Left renal cortex interstitium (tissue), 4 donors: Measurements from ENCODE around the gene LRRN4CL. TPM values are rescaled to one million over a fixed set of nuclear protein-coding genes. Genes with fewer than 3 reads are reported as not detected.
"Not testable (repeated sequence)": the region's sequence is repeated elsewhere in the genome, so short reads cannot be mapped to it uniquely, and the experiment has no call there.

Experiments used
- DNase-seq, 4 donors: peaks; one replicate each; pipeline ENCODE4 v3.0.0-alpha.2; 2013; ENCODE audit warnings: low read depth in 4 of 4, low spot score in 2 of 4, missing footprints in 1 of 4
- polyA plus RNA-seq, 4 donors: library from polyadenylated mRNA; unstranded; fragments of 120-200 nt; gene quantifications; one replicate each; pipeline ENCODE4 v1.2.1, GENCODE V29; 2013; ENCODE audit not compliant: insufficient read length in 4 of 4

The LRRN4CL gene
- polyA plus RNA-seq, 4 donors, result 0.99 to 1.3 (median 1.1) TPM

DNA sequence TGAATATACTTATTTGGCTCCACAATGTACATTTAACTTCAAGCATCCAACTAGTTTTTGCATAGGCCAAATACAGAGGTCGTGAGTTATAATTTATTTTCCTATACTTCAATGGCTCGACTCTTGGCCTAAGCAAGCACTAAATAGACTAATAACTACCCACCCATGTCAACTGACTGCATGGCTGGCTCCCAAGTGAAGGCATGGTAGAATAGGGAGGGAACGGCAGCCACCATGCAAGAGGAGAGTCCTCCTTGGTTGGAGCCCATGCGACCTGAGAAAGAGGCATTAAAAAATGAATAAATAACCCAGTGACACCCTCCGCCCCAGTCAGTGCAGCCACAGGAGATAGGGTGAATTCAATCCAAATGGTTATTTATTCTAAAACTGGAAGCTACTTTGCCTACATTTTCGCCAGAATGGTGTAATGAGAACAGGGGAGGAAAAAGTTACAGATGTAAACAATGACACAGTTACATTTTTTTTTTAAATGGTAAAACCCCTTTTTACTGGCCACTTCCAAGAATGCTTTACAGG is 23.0 kb upstream of the LRRN4CL start:
- DNase-seq, result no peak

DNA sequence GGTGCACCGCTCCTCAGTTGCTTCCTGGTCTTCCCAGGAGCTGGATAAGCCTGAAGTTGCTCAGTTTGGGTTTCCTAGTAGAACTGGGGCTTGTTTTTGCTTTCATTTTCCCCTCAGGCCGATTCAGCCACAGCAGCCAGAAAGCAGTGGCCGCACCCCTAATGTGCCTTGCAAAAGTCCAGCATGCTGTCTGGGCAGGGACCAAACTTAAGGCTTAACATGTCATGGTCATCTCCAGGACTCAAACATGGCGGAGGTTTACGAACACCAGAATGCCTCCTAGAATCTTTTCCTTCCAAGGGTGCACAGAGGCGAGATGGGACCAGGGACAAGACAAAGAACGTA is 20.6 kb upstream of the LRRN4CL start:
- DNase-seq, result no peak

DNA sequence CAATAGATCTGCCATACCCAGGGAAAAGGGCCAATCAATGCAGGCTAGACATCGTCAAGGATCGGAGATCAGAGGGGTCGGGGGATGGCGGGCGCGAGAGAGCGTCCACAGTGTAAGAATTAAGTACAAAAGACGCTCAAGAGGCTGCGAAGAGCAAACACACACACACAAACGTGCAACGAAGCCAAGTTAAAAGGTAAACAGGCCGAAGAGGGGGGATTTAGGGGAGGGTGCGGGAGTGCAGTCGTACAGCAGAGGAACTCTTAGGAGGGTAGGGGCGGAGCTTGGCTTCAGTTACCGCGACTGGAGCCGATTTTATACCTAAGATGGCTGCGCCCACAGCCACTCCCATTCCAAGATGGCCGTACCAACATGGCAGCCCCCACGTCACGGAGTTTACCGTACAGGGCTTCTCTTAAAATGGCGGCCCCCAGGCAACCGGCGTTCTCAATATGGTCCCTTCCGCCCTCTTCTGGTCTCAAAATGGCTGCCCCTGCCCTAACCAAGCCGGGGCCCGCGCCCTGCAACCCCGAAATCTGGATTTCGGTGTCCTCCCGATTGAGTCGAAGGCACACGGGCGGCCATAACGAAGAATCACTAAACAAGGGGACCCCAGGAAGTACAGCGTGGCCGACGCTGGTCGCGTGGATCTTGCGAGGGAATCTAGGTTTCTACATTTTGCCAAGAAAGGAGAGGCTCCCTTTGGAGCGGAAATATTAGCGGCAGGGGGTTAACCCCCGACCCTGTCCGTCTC is 20.1 kb upstream of the LRRN4CL start:
- peak; percentile 90 to 98 (median 94) for DNase-seq

DNA sequence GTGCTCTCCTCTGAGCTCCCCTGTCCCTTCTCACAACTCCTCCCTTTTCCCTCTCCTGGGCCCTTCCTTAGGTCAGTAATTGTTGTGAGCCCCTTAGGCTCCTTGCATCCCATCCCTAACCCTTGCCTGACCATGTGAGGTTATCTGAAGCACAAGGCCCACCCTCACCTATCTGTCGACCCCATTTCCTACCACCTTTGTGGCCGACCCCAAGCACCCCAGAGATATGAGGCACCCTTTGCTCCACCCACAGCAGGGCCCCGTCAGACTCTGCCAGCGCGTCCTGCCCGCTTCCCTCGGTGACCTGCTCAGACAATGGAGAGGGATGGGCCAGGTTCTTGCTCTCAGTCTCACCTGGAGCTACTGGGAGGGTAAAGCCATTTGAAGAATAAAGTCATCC is 19.5 kb upstream of the LRRN4CL start:
- DNase-seq, result no peak

DNA sequence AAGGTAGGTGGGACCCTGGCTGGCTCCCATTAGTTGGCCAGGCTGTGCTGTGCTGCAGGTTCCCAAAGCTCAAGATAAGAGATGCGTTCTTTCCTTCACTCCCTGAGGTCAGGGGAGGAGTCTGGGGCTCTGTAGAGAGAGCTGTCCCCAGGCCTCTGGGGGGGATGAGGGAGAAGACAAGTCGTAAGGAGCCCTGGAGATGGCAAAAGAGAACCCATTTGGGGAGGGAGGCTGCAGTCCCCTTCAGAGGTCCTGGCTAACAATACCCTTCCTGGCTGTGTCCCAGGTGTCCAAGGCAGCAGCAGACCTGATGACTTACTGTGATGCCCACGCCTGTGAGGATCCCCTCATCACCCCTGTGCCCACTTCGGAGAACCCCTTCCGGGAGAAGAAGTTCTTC is 19.1 kb upstream of the LRRN4CL start:
- DNase-seq, result no peak

DNA sequence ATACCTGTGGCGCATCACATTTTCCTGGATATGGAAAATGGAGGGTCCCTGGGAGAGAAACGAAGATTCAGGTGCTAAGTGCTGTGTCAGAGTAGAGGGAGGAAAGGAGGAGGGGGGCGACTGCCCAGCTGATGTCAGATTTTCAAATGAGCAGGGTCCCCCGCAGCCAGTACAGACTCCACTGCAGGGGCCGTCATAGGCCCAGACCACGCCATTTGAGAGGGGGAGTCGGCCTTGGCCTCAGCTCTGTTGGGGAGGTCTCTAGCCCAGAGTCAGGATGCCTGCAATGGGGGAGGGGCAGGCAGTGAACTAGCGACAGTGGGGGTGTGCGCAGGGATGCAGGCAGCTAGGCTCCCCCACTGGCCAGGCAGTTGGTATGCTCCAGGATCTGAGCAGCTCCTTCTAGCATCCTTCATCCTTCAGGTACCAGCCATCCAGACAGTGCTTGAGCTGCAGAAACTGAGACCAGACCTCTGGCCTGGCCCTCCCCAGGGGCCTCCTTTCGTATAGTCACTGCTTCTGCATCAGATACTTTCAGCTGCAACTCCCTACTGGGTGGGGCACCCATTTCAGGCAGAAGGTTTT is 18.0 kb upstream of the LRRN4CL start, which contains the start of the genes BSCL2 and GNG3:
Gene BSCL2 (minus strand): TSS at position 148 of the 585 bp plus-strand sequence. CDS start 229 bp downstream, outside the sequence.
Gene GNG3 (plus strand): TSS at position 400 of the 585 bp plus-strand sequence. CDS start 620 bp downstream, outside the sequence.
- DNase-seq, result peak in 2 of 4 donors; percentile 63 to 69

DNA sequence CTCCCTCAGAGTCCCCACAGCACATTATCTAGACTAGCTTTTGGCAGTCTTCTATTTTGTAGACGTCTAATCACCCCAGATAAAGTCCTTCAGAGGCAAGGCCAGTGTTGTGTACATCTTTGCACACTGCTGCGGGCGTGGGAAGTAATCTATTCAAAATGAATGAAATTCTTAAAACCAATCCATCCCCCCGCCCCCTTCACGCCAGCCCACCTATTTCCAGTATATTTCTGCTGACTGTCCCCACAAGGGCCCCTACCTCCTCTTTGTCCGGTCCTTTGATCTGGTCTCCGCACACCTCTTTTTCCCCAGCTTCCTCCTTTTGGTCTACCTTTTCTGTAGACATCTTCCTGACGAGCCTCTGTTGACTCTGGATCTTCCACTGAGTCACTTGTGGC is 17.5 kb upstream of the LRRN4CL start:
- DNase-seq, result no peak

DNA sequence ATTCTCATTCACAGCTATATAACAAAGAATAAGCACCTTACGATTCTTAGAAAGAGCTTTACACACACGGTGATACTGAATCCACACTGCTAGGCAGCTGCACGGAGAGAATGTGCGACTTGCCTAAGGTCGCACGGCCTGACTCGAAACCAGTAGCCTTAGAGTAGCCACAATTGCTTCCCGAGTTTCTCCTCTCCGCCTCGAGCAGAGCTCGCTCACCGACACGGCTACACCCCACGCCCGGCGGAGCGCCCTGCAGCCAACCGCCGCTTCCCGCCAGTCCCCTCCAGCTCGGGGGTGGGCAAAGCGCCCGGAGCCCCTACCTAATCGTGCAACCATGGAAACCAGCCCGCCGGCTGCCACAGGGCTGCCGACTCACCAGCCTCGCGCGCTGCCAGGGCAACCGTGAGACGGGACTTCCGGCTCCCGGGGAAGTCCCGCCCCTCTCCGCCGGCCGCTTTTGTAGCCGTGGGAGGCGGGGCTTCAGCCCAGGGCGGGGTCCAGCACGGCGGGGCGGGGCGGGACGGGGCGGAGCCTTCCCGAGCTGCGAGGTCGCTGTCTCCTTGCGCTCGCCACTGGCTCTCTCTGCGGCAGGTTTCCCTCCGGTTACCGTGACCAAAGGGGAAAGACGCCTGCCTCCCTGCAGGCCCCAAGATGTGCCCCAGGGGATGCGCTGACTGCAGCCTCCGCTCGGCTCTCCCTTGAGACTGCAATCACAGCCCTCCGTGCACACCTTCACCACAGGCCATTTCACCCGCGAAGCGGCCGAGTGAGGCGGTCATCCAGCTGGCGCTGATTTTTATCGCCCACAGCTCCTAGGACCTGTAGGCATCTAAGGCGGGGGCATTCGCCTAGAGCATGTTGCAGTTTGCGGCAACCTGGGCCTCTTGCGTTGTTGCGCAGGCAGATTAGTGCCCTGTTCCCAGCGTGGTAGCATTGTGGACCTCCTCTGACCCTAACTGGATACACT is 16.8 kb upstream of the LRRN4CL start:
- DNase-seq, result peak in 2 of 4 donors; percentile 85 to 86

DNA sequence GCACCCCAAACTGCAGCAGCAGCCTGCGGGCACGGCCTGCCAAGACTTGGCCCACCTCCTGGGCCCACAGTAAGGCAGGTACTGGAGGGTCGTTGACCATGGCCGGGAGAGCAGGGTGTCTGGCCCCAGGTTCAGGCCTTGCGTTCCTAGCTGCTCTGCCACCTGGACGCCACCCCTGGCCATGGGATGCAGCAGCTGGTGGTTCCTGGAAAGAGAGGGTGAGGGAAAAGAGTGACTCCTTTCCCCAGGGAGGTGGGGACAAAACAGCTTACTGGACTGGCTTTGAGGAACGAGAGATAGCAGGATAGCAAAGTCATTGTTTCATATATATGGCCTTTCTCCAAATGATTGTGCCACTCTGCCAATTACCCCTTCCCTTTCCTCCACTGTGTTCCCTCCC is 16.1 kb upstream of the LRRN4CL start:
- no peak for DNase-seq

DNA sequence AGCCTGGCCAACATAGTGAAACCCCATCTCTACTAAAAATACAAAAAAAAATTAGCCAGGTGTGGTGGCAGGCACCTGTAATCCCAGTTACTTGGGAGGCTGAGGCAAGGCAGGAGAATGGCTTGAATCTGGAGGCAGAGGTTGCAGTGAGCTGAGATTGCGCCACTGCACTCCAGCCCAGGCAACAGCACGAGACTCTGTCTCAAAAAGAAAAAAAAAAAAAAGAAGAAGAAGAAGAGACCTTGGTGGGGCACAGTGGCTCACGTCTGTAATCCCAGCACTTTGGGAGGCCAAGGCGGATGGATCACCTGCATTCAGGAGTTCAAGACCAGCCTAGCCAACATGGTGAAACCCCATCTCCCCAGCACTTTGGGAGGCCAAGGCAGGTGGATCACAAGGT is 14.6 kb upstream of the LRRN4CL start:
- not testable (repeated sequence) for DNase-seq

DNA sequence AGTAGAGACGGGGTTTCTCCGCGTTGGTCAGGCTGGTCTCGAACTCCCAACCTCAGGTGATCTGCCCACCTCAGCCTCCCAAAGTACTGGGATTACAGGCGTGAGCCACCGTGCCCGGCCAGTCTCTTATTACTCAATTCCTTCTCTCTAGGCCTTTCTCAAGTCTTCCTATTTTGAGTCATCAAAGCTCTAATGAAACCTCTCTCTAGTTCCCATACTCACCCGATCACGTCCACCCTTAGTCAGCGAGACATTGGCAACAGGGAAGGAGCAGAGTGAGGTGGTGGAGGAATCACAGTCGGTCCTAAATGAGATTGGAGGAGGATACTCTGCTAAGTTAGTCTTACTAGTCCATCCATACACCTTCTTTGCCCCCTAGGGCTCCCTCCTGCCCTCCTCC is 12.9 kb upstream of the LRRN4CL start:
- DNase-seq, result no peak

DNA sequence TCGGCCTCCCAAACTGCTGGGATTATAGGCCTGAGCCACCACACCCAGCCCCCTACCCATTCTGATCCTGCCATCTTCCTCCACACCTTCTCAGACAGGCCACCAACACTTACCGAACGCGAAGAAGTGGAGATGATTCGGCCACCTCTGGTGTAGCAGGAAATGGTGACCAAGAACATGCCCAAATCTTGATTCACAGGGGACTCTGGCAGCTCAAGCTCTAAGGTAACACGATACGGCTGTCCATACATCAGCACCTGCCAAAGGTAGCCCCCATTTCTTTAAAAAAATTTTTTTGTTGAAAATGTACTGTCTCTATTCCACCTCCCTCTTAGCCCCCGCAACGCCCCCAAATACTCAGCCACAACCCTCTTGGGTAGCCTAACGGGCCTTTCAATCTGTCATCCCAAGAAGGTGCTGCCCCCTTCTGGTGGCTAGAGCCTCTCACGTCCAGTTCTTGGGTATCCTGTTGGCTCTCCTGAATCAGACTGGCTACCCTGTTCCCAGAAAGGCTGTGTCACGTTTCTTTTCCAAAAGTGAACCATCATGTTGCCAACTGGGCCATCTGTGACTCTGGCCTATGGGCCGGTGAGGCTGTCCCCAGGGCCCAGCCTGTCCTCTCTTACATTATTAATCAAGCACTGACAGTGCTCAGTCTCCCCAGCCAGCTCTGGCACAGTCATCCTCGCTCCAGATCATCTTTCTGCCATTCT is 5.3 kb upstream of the LRRN4CL start:
- DNase-seq, result no peak

DNA sequence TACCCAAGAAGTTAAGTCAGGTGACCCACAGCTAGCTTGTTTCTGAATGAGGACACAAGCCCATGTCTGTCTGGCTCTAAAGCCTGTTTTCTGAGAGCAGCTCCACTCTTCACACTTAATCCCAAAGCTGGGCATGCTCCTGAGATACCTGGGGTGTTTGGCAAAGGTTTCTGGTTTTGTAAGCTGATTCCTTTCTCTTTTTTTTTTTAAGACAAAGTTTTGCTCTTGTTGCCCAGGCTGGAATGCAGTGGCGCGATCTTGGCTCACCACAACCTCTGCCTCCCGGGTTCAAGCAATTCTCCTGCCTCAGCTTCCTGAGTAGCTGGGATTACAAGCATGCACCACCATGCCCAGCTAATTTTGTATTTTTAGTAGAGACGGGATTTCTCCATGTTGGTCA is 4.3 kb upstream of the LRRN4CL start:
- DNase-seq, result not testable (repeated sequence)

DNA sequence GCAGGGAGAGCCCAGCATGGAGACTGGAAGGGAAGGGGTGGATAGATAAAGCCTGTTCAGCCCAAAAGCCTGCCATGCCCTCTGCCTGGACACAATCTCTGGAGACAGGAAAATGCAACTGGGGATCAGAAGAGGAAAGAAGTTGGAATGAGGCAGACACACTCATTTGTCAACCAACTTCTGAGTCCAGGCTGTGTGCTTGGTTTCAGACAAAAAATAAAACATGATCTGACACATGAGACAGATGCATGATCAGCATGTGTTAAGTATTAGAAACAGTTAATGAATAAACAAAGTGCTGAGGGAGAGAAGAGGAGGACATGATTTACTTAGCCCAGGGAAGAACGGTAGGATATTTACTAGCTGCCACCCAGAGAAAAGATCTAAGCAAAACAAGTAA is 839 bp downstream of the LRRN4CL start:
- no peak for DNase-seq

DNA sequence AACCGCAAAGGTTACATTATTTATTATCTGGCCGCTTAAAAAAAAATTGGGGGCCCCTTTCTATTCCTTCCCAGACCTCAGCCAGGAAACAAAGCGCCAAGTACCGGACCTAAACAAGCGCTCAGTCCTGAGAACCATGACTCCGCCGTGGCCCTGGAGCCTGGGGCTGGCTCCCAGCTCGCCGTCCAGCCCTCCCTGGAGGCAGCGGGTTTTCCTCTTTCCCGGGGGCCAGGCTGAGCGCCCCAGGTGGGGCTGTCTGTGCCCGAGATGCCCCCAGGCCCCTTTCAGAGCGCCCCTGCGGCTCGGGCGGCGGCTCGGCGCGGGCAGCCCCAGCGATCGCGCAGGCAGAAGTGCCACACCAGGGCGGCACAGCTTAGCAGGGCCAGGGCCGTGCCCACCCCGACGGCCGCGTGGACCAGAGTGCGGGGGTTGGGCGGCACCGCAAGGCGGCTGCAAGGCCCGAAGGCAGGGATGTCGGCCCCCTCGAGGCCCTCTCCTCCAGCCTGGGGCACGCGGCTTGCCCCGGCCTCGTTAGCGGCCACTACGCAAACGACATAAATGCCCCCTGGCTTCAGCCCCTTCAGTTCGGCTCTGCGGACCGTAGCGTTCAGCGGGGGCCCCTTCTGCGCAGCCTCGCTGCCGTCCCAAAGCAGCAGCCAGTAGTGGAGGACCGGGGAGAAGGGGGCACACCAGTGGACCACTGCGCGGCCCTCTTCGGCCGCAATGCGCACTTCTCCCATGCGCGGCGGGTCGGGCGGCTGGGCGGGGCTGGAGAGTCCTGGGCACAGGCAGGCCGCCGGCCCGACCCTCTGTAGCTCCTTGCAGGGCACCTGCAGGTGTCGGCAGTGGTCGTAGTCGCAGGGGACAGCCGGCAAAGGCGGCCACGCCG is 1.6 kb downstream of the LRRN4CL start:
- no peak for DNase-seq

DNA sequence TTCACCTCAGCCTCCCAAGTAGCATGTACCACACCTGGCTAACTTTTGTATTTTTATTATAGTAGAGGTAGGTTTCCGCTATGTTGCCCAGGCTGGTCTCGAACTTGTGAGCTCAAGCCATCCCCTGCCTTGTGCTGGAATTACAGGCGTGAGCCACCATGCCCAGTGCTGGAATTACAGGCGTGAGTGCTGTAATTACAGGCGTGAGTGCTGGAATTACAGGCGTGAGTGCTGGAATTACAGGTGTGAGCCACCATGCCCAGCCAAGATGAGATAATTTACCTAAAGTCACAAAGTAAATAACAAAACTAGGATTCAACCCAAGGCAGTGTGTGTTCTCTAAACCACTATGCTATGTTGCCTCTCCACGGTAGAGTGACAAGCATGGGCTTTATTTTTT is 6.8 kb downstream of the LRRN4CL start:
- no peak for DNase-seq

DNA sequence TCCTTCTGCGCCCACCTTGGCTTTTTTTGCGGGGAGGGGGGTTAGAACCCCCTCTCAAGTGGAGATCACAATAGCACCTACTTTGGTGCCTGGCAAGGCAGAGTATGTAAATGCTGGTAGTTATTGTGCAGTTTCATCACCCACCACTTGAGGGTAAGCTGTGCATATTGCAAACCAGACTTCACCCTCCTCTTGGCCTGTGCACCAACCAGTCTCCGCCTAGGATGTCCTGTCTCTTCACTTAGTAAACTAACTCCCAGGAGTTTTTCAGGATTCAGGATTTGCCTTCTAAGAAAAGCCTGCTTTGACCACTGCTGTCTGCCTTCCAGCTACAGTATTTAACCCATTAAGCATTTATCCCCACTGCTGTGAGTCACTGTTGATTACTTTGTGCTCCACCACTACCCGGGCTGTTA is 8.5 kb downstream of the LRRN4CL start:
- DNase-seq, result no peak

DNA sequence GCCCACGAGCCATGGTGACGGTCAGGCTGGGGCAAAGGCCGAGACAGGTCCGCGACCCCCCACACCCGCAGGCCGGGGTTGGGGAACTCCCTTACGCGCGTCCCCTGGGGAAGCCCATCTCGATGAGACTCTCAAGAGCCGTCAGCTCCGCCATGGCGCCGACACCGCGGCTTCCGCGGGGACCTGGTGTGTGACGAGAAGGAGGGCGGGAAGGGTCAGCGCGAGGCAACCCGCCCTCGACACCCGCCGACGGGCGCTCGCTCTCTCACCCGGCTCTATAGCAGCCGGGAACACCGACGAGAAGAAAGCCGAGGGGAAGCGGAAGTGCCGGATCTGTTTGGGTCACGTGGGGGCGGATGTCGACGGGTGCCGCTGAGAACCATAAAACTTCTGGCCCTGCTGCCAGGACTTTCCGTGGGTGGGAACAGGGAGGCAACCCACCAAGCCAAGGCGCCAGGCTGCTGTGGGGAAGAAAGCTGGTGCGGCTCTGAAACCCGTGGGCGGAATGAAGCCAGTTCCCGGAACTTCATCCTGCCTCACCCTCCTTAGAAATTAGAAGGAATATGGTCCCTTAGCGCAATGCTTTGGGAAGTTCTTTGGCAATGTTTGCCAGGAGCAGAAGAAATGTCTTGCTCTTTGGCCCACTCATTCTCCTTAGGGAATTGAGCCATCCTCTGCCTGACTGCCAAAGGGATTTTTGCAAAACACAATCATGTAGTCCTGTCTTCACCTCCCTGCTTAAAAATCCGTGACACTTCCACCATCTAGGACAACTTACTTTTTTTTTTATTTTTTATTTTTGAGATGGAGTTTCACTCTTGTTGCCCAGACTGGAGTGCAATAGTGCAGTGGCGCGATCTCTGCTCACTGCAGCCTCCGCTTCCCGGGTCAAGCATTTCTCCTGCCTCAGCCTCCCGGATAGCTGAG is 10.3 kb downstream of the LRRN4CL start, which contains the start of gene UBXN1:
Gene UBXN1 (minus strand): TSS at position 304 of the 927 bp plus-strand sequence. CDS start 150 bp downstream, at position 154.
- DNase-seq, result peak in 2 of 4 donors; percentile 74 to 75
